ENCODE measurements around the gene FTO. TPM values are rescaled to one million over a fixed set of nuclear protein-coding genes. Genes with fewer than 3 reads are reported as not detected.

FTO gene
- total RNA-seq, 2 experiments from 2014 or later, result 46.3 to 47.2 TPM

GRCh38 chr16:53910990-53911389, 207.0 kb downstream of the FTO start:
- POLR2A ChIA-PET, result no interaction called here
- H3K4me1 Mint-ChIP-seq, result peaks cover 30% of the 10 kb centered on the region
- H3K9me3 Mint-ChIP-seq, result no peaks in the 10 kb centered on the region
- H3K27ac Mint-ChIP-seq, result no peak overlapping the region
- peaks cover 4% of the 10 kb centered on the region for H3K36me3 Mint-ChIP-seq
- no peak for DNase-seq
- no peak overlapping the region for H3K4me3 Mint-ChIP-seq
- no peak for ATAC-seq (ENCODE audit: low read depth)
- H3K27me3 Mint-ChIP-seq, result no peaks in the 10 kb centered on the region

GRCh38 chr16:53911513-53911912, 207.6 kb downstream of the FTO start:
- peaks cover 30% of the 10 kb centered on the region for H3K4me1 Mint-ChIP-seq
- peak overlapping the region; percentile 26 for H3K4me3 Mint-ChIP-seq
- H3K27me3 Mint-ChIP-seq, result no peaks in the 10 kb centered on the region
- H3K36me3 Mint-ChIP-seq, result peaks cover 4% of the 10 kb centered on the region
- no peak overlapping the region for H3K27ac Mint-ChIP-seq
- no peak for DNase-seq
- H3K9me3 Mint-ChIP-seq, result no peaks in the 10 kb centered on the region
- ATAC-seq (ENCODE audit: low read depth), result peak; percentile 30
- POLR2A ChIA-PET, result no interaction called here

GRCh38 chr16:53912155-53912554, 208.2 kb downstream of the FTO start:
- ATAC-seq (ENCODE audit: low read depth), result peak; percentile 80
- Mint-ChIP-seq H3K27me3 (no peaks in the 10 kb centered on the region), H3K36me3 (peaks cover 2% of the 10 kb centered on the region), H3K27ac (peak overlapping the region; percentile 56), H3K9me3 (no peaks in the 10 kb centered on the region), H3K4me1 (peaks cover 30% of the 10 kb centered on the region), H3K4me3 (peak overlapping the region; percentile 26)
- POLR2A ChIA-PET, result no interaction called here
- no peak for DNase-seq

- POLR2A ChIA-PET, result interaction anchor here (0.6 to 0.7 kb wide), 2 partner anchors 209 to 370 kb away, joined by 3 to 4 read pairs; partner anchors contain the start of gene FTO
- no peak for DNase-seq
- Mint-ChIP-seq H3K9me3 (no peaks in the 10 kb centered on the region), H3K27ac (peak overlapping the region; percentile 81), H3K27me3 (no peaks in the 10 kb centered on the region), H3K36me3 (peaks cover 3% of the 10 kb centered on the region), H3K4me3 (peak overlapping the region; percentile 68), H3K4me1 (peaks cover 30% of the 10 kb centered on the region)
- ATAC-seq (ENCODE audit: low read depth), result peak; percentile 17
Measured at GRCh38 chr16:53913099-53913870, 209.3 kb downstream of the FTO start.

GRCh38 chr16:53913920-53914319, 210.0 kb downstream of the FTO start:
- H3K27me3 Mint-ChIP-seq, result no peaks in the 10 kb centered on the region
- peaks cover 30% of the 10 kb centered on the region for H3K4me1 Mint-ChIP-seq
- no peaks in the 10 kb centered on the region for H3K9me3 Mint-ChIP-seq
- H3K36me3 Mint-ChIP-seq, result peaks cover 2% of the 10 kb centered on the region
- ATAC-seq (ENCODE audit: low read depth) (peak; percentile 31), DNase-seq (peak; percentile 33)
- H3K27ac Mint-ChIP-seq, result peak overlapping the region; percentile 81
- H3K4me3 Mint-ChIP-seq, result peak overlapping the region; percentile 68
- POLR2A ChIA-PET, result interaction anchor here (0.6 to 0.7 kb wide), 3 partner anchors 210 to 1017 kb away, joined by 3 to 4 read pairs (median 3); partner anchors contain the start of genes FTO and IRX5

GRCh38 chr16:53914736-53915135, 210.8 kb downstream of the FTO start:
- Mint-ChIP-seq H3K4me3 (peak overlapping the region; percentile 68), H3K9me3 (no peaks in the 10 kb centered on the region), H3K27ac (peak overlapping the region; percentile 81), H3K4me1 (peaks cover 30% of the 10 kb centered on the region), H3K36me3 (peaks cover 2% of the 10 kb centered on the region), H3K27me3 (no peaks in the 10 kb centered on the region)
- DNase-seq (no peak), ATAC-seq (ENCODE audit: low read depth) (no peak)
- POLR2A ChIA-PET, result no interaction called here

GRCh38 chr16:53915452-53916160, 211.7 kb downstream of the FTO start:
- no peaks in the 10 kb centered on the region for H3K27me3 Mint-ChIP-seq
- ATAC-seq (ENCODE audit: low read depth), result no peak

GRCh38 chr16:53920988-53921387, 217.0 kb downstream of the FTO start:
- no peak overlapping the region for H3K4me3 Mint-ChIP-seq
- no peak for DNase-seq

More at GRCh38 chr16:53915452-53916160, 211.7 kb downstream of the FTO start:
- POLR2A ChIA-PET, result no interaction called here
- H3K27ac Mint-ChIP-seq, result no peak overlapping the region
- no peak overlapping the region for H3K4me3 Mint-ChIP-seq
- peaks cover 2% of the 10 kb centered on the region for H3K36me3 Mint-ChIP-seq
- no peaks in the 10 kb centered on the region for H3K9me3 Mint-ChIP-seq
- peaks cover 32% of the 10 kb centered on the region for H3K4me1 Mint-ChIP-seq
- DNase-seq, result no peak

GRCh38 chr16:53922067-53922806, 218.3 kb downstream of the FTO start:
- Mint-ChIP-seq H3K27me3 (no peaks in the 10 kb centered on the region), H3K27ac (no peak overlapping the region), H3K4me1 (peaks cover 17% of the 10 kb centered on the region), H3K36me3 (peaks cover 6% of the 10 kb centered on the region), H3K4me3 (no peak overlapping the region), H3K9me3 (no peaks in the 10 kb centered on the region)
- no peak for ATAC-seq (ENCODE audit: low read depth)
- POLR2A ChIA-PET, result no interaction called here
- DNase-seq, result no peak

More at GRCh38 chr16:53920988-53921387, 217.0 kb downstream of the FTO start:
- H3K9me3 Mint-ChIP-seq, result no peaks in the 10 kb centered on the region
- no peak overlapping the region for H3K27ac Mint-ChIP-seq
- H3K27me3 Mint-ChIP-seq, result no peaks in the 10 kb centered on the region
- peaks cover 6% of the 10 kb centered on the region for H3K36me3 Mint-ChIP-seq
- H3K4me1 Mint-ChIP-seq, result peaks cover 17% of the 10 kb centered on the region
- ATAC-seq (ENCODE audit: low read depth), result no peak
- POLR2A ChIA-PET, result no interaction called here

- H3K4me3 Mint-ChIP-seq, result no peak overlapping the region
- POLR2A ChIA-PET, result no interaction called here
- ATAC-seq (ENCODE audit: low read depth), result no peak
Measured at GRCh38 chr16:53922807-53923571, 219.0 kb downstream of the FTO start.

GRCh38 chr16:53924331-53925106, 220.6 kb downstream of the FTO start:
- no peak overlapping the region for H3K4me3 Mint-ChIP-seq
- H3K36me3 Mint-ChIP-seq, result peaks cover 4% of the 10 kb centered on the region
- no peaks in the 10 kb centered on the region for H3K9me3 Mint-ChIP-seq
- no peaks in the 10 kb centered on the region for H3K27me3 Mint-ChIP-seq
- peaks cover 17% of the 10 kb centered on the region for H3K4me1 Mint-ChIP-seq
- H3K27ac Mint-ChIP-seq, result no peak overlapping the region
- DNase-seq, result no peak
- POLR2A ChIA-PET, result no interaction called here
- ATAC-seq (ENCODE audit: low read depth), result no peak

More at GRCh38 chr16:53922807-53923571, 219.0 kb downstream of the FTO start:
- Mint-ChIP-seq H3K4me1 (peaks cover 17% of the 10 kb centered on the region), H3K27ac (no peak overlapping the region), H3K9me3 (no peaks in the 10 kb centered on the region), H3K27me3 (no peaks in the 10 kb centered on the region), H3K36me3 (peaks cover 5% of the 10 kb centered on the region)
- no peak for DNase-seq

GRCh38 chr16:53925107-53925410, 221.1 kb downstream of the FTO start:
- Mint-ChIP-seq H3K27me3 (no peaks in the 10 kb centered on the region), H3K36me3 (peaks cover 4% of the 10 kb centered on the region), H3K4me3 (no peak overlapping the region), H3K9me3 (no peaks in the 10 kb centered on the region), H3K4me1 (peaks cover 17% of the 10 kb centered on the region), H3K27ac (no peak overlapping the region)
- ATAC-seq (ENCODE audit: low read depth) (no peak), DNase-seq (no peak)
- POLR2A ChIA-PET, result no interaction called here

Measured in activated naive CD8-positive, alpha-beta T cell treated with anti-CD3 and anti-CD28 coated beads, Interleukin-2, amount 10 ng/mL, durations not matched to agents 7 days and 5 days (primary cell).